Lung (tissue), 12 donors: ENCODE data around the gene KLK6. TPM values are rescaled to one million over a fixed set of nuclear protein-coding genes. Genes with fewer than 3 reads are reported as not detected.

Source experiments
- ATAC-seq: fragments of 200-7000 bp; cut with Tn5 transposase; one replicate; pipeline ENCODE4 v1.9.1; 2020; ENCODE audit warnings: moderate number of reproducible peaks; ENCODE audit not compliant: insufficient read depth, low FRiP score
- DNase-seq, 3 donors: peaks; one replicate each; pipeline ENCODE4 v3.0.0-alpha.2; 2013 to 2017
- H3K27ac ChIP-seq, 2 donors: one replicate each; pipeline ENCODE4 v1.5.1; 2013; ENCODE audit warnings: mild to moderate bottlenecking in 2 of 2, moderate library complexity in 2 of 2, control low read depth in 1 of 2, inconsistent platforms in 1 of 2, low read depth in 1 of 2, low read length in 1 of 2
- H3K27me3 ChIP-seq, 3 donors: one replicate each; pipeline ENCODE4 v1.5.1; 2013; ENCODE audit warnings: low read length in 2 of 3; ENCODE audit not compliant: control insufficient read depth in 3 of 3, insufficient read depth in 3 of 3
- H3K36me3 ChIP-seq, 4 donors: one replicate each; pipeline ENCODE4 v1.5.1; 2013; ENCODE audit warnings: low read length in 4 of 4, mild to moderate bottlenecking in 1 of 4, moderate library complexity in 1 of 4; ENCODE audit not compliant: control insufficient read depth in 4 of 4, insufficient read depth in 4 of 4
- H3K4me1 ChIP-seq, 5 donors: one replicate each; pipeline ENCODE4 v1.5.1; 2013; ENCODE audit warnings: low read length in 5 of 5, mild to moderate bottlenecking in 2 of 5, moderate library complexity in 1 of 5; ENCODE audit not compliant: control insufficient read depth in 5 of 5, insufficient read depth in 5 of 5
- H3K4me3 ChIP-seq: one replicate; pipeline ENCODE4 v1.5.1; 2013; ENCODE audit warnings: mild to moderate bottlenecking, control low read depth, moderate library complexity
- H3K9ac ChIP-seq, 2 donors: one replicate each; pipeline ENCODE4 v1.5.1; 2013; ENCODE audit warnings: low read length in 2 of 2, control low read depth in 1 of 2; ENCODE audit not compliant: insufficient read depth in 1 of 2
- H3K9me3 ChIP-seq, 4 donors: one replicate each; pipeline ENCODE4 v1.5.1; 2013; ENCODE audit warnings: low read length in 3 of 4, mild to moderate bottlenecking in 1 of 4, moderate library complexity in 1 of 4; ENCODE audit not compliant: control insufficient read depth in 4 of 4, insufficient read depth in 3 of 4
- CTCF ChIP-seq: IDR thresholded peaks from 2 replicates; pipeline ENCODE4 v1.5.1; 2012; ENCODE audit warnings: mild to moderate bottlenecking; ENCODE audit errors: control extremely low read depth, extremely low read depth
- whole genome bisulfite sequencing, 2 donors: extraction: QIAGEN DNeasy Blood & Tissue Kit; methylation state at CpG; one replicate each; pipeline ENCODE4 v1.1.7; 2013; 5-methylcytosine and 5-hydroxymethylcytosine counted together
- polyA plus RNA-seq, 2 donors: library from polyadenylated mRNA; stranded (reverse); fragments of 200-250 nt; gene quantifications; one replicate each; pipeline ENCODE4 v1.2.1, GENCODE V29; 2013
- total RNA-seq, 2 donors: library from RNA; depleted of rRNA in 1 of 2; stranded (reverse); fragments of >200 nt in 1 of 2; gene quantifications; one replicate each; pipeline ENCODE4 v1.2.1, GENCODE V29; 2014 to 2021
- donor health status: control.
- donor health status: control.
- donor health status: Bipolar disorder and iron deficiency.
- donor health status: healthy.
- donor health status: DM: yes; HTN: yes; CAD: no.

The KLK6 gene
- total and polyA plus RNA-seq, 4 donors: not detected

- Histone ChIP-seq H3K27ac (no peak overlapping the region), H3K9me3 (peaks cover 0 to 13% (median 0%) of the 10 kb centered on the region in 4 donors), H3K4me1 (peaks cover 0 to 5% (median 0%) of the 10 kb centered on the region in 5 donors), H3K4me3 (no peak overlapping the region), H3K9ac (no peak overlapping the region), H3K36me3 (no peaks in the 10 kb centered on the region), H3K27me3 (peaks cover 24 to 55% (median 28%) of the 10 kb centered on the region in 3 donors)
- no peak for ATAC-seq
- peak in 2 of 3 donors; percentile 4 to 40 for DNase-seq
- no peak for TF ChIP-seq CTCF
- 4 to 5% methylated on average over 36 of the region's 36 CpGs for WGBS, 2 donors
Measured at GRCh38 chr19:50909240-50910070, 59.9 kb downstream of the KLK6 start.

Other genes with a start within 250 kb of the KLK6 start
- gene SHANK1, start 249.8 kb downstream of the KLK6 start, total RNA-seq: 1 to 10 TPM in 1 of 2 donors, under 1 TPM in 1; 0.15 to 1.2 TPM
- under 1 TPM; 0.18 to 0.24 TPM for gene SHANK1, start 249.8 kb downstream of the KLK6 start, polyA plus RNA-seq
- 10 to 100 TPM in 1 of 2 donors, 1 to 10 TPM in 1; 7.7 to 24.6 TPM for gene CLEC11A, start 246.2 kb downstream of the KLK6 start, total RNA-seq
- 10 to 100 TPM in 1 of 2 donors, 1 to 10 TPM in 1; 8.5 to 13.7 TPM for gene CLEC11A, start 246.2 kb downstream of the KLK6 start, polyA plus RNA-seq
- gene GPR32, start 199.1 kb downstream of the KLK6 start, total RNA-seq: not detected
- gene GPR32, start 199.1 kb downstream of the KLK6 start, polyA plus RNA-seq: not detected
- gene ACP4, start 179.2 kb downstream of the KLK6 start, total RNA-seq: not detected
- not detected for gene ACP4, start 179.2 kb downstream of the KLK6 start, polyA plus RNA-seq
- under 1 TPM in 1 of 2 donors, not detected in 1; 0.92 TPM for gene KLK1, start 145.8 kb downstream of the KLK6 start, total RNA-seq
- under 1 TPM; 0.25 to 0.83 TPM for gene KLK1, start 145.8 kb downstream of the KLK6 start, polyA plus RNA-seq
- not detected for gene KLK15, start 136.0 kb downstream of the KLK6 start, total RNA-seq
- gene KLK15, start 136.0 kb downstream of the KLK6 start, polyA plus RNA-seq: not detected
- gene KLK3, start 114.7 kb downstream of the KLK6 start, total RNA-seq: not detected
- not detected for gene KLK3, start 114.7 kb downstream of the KLK6 start, polyA plus RNA-seq
- not detected for gene KLK2, start 96.2 kb downstream of the KLK6 start, total RNA-seq
- gene KLK2, start 96.2 kb downstream of the KLK6 start, polyA plus RNA-seq: not detected
- gene KLK4, start 58.2 kb downstream of the KLK6 start, total RNA-seq: not detected
- gene KLK4, start 58.2 kb downstream of the KLK6 start, polyA plus RNA-seq: under 1 TPM; 0.03 to 0.26 TPM
- under 1 TPM in 1 of 2 donors, not detected in 1; 0.60 TPM for gene KLK5, start 16.6 kb downstream of the KLK6 start, total RNA-seq
- under 1 TPM in 1 of 2 donors, not detected in 1; 0.06 TPM for gene KLK5, start 16.6 kb downstream of the KLK6 start, polyA plus RNA-seq
- gene KLK7, start 14.3 kb upstream of the KLK6 start, total RNA-seq: under 1 TPM in 1 of 2 donors, not detected in 1; 0.31 TPM
- gene KLK7, start 14.3 kb upstream of the KLK6 start, polyA plus RNA-seq: under 1 TPM; 0.05 to 0.14 TPM
- not detected for gene KLK8, start 32.0 kb upstream of the KLK6 start, total RNA-seq
- gene KLK8, start 32.0 kb upstream of the KLK6 start, polyA plus RNA-seq: under 1 TPM; 0.39 to 0.74 TPM
- gene KLK10, start 50.1 kb upstream of the KLK6 start, total RNA-seq: 10 to 100 TPM in 1 of 2 donors, 1 to 10 TPM in 1; 9.8 to 24.3 TPM
- 10 to 100 TPM; 15.5 to 34.2 TPM for gene KLK10, start 50.1 kb upstream of the KLK6 start, polyA plus RNA-seq
- gene KLK11, start 57.0 kb upstream of the KLK6 start, total RNA-seq: 10 to 100 TPM; 14.1 to 38.6 TPM
- gene KLK11, start 57.0 kb upstream of the KLK6 start, polyA plus RNA-seq: 10 to 100 TPM; 15.3 to 23.6 TPM
- 10 to 100 TPM in 1 of 2 donors, 1 to 10 TPM in 1; 7.3 to 14.4 TPM for gene KLK12, start 65.4 kb upstream of the KLK6 start, total RNA-seq
- gene KLK12, start 65.4 kb upstream of the KLK6 start, polyA plus RNA-seq: 1 to 10 TPM; 1.9 to 9.5 TPM
- gene KLK13, start 95.5 kb upstream of the KLK6 start, total RNA-seq: 1 to 10 TPM in 1 of 2 donors, under 1 TPM in 1; 0.65 to 9.3 TPM
- 1 to 10 TPM; 1.7 to 4.5 TPM for gene KLK13, start 95.5 kb upstream of the KLK6 start, polyA plus RNA-seq
- gene KLK14, start 113.3 kb upstream of the KLK6 start, total RNA-seq: 1 to 10 TPM in 1 of 2 donors, under 1 TPM in 1; 0.46 to 3.9 TPM
- 1 to 10 TPM in 1 of 2 donors, under 1 TPM in 1; 0.49 to 1.3 TPM for gene KLK14, start 113.3 kb upstream of the KLK6 start, polyA plus RNA-seq
- gene CTU1, start 138.8 kb upstream of the KLK6 start, total RNA-seq: 1 to 10 TPM; 3.2 to 9.8 TPM
- gene CTU1, start 138.8 kb upstream of the KLK6 start, polyA plus RNA-seq: 1 to 10 TPM; 2.5 to 4.4 TPM
- gene SIGLEC9, start 155.3 kb upstream of the KLK6 start, total RNA-seq: 10 to 100 TPM in 1 of 2 donors, 1 to 10 TPM in 1; 4.5 to 25.7 TPM
- 10 to 100 TPM in 1 of 2 donors, 1 to 10 TPM in 1; 4.3 to 57.0 TPM for gene SIGLEC9, start 155.3 kb upstream of the KLK6 start, polyA plus RNA-seq
- gene SIGLEC7, start 172.7 kb upstream of the KLK6 start, total RNA-seq: 10 to 100 TPM in 1 of 2 donors, 1 to 10 TPM in 1; 6.3 to 13.4 TPM
- gene SIGLEC7, start 172.7 kb upstream of the KLK6 start, polyA plus RNA-seq: 10 to 100 TPM in 1 of 2 donors, 1 to 10 TPM in 1; 2.1 to 29.3 TPM